ENCODE results near the gene LRRC2.

DNA sequence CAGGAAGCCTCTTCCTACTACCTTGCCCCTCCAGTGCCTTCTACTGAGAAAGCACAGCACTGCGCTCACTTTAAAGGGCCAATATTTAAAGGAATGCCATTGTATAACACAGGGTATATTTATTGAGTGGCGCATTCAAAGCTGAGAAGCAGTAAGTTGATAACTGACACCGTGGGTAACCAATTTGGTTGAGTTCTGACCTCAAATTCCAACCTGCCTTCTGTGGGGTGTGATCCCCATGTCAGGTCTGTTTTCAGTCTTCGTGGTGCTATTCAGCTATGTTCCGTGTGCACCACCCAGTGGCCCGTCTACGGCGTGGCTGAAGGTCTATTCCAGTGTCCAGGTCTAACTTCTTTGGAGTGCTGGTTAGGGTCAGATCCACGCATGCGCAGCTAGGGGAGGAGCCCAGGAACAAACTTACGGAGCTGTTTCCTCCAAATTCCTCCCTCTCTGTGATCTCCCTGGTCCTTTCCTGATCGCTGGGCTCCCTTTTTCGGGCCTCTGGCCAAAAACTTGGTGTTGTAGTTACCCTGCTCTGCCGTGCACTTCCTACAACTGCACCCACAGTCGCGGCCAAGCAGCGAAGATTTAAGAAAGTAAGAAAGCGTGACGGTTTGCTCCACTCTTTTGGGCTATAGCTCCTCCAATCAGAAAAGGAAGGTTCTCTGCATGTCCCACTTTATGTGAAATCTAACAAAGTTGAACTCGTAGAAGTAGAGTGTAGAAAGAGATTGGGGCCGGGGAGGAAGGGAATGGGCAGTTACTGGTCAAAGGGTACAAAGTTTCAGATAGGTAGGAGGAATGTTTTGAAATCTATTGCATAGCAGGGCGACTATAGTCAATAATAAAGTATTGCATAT lies 7.7 kb downstream of the LRRC2 start:
- TF ChIP-seq POLR2AphosphoS5 (IDR thresholded peaks at IDR 0.05) (no peak), POLR2A (IDR thresholded peaks at IDR 0.05) (no peak)
- TF ChIP-seq, protein P1, sequence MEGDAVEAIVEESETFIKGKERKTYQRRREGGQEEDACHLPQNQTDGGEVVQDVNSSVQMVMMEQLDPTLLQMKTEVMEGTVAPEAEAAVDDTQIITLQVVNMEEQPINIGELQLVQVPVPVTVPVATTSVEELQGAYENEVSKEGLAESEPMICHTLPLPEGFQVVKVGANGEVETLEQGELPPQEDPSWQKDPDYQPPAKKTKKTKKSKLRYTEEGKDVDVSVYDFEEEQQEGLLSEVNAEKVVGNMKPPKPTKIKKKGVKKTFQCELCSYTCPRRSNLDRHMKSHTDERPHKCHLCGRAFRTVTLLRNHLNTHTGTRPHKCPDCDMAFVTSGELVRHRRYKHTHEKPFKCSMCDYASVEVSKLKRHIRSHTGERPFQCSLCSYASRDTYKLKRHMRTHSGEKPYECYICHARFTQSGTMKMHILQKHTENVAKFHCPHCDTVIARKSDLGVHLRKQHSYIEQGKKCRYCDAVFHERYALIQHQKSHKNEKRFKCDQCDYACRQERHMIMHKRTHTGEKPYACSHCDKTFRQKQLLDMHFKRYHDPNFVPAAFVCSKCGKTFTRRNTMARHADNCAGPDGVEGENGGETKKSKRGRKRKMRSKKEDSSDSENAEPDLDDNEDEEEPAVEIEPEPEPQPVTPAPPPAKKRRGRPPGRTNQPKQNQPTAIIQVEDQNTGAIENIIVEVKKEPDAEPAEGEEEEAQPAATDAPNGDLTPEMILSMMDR (IDR thresholded peaks at IDR 0.05): peak in 2 of 3 donors; percentile 41 to 73

Data from breast epithelium (tissue), 3 donors.